ENCODE measurements around the gene ZRSR2.
A peak's percentile ranks its signal among the peaks of the same experiment; 100 is the strongest.
"Not testable (repeated sequence)": the region's sequence is repeated elsewhere in the genome, so short reads cannot be mapped to it uniquely, and the experiment has no call there.

The ZRSR2 gene

GRCh38 chrX:15804563-15804962 is 14.3 kb downstream of the ZRSR2 start:
- DNase-seq, result no peak

GRCh38 chrX:15808254-15808653 is 18.0 kb downstream of the ZRSR2 start:
- DNase-seq, result no peak

GRCh38 chrX:15812192-15812938 is 22.1 kb downstream of the ZRSR2 start:
- DNase-seq, result no peak

GRCh38 chrX:15813416-15813815 is 23.1 kb downstream of the ZRSR2 start:
- DNase-seq, result no peak

- DNase-seq, result no peak
Measured at GRCh38 chrX:15814771-15815365, 24.6 kb downstream of the ZRSR2 start.

GRCh38 chrX:15815779-15816437 is 25.6 kb downstream of the ZRSR2 start:
- DNase-seq, result no peak

- DNase-seq, result no peak
Measured at GRCh38 chrX:15816438-15816809, 26.1 kb downstream of the ZRSR2 start.

GRCh38 chrX:15816886-15817285 is 26.6 kb downstream of the ZRSR2 start:
- no peak for DNase-seq

- no peak for DNase-seq
Measured at GRCh38 chrX:15820106-15821073, 30.1 kb downstream of the ZRSR2 start.

- no peak for DNase-seq
Measured at GRCh38 chrX:15822922-15823321, 32.6 kb downstream of the ZRSR2 start.

- no peak for DNase-seq
Measured at GRCh38 chrX:15825936-15826335, 35.7 kb downstream of the ZRSR2 start.

GRCh38 chrX:15829217-15829616 is 38.9 kb downstream of the ZRSR2 start:
- no peak for DNase-seq

GRCh38 chrX:15831347-15831746 is 41.1 kb downstream of the ZRSR2 start:
- DNase-seq, result not testable (repeated sequence)

- DNase-seq, result no peak
Measured at GRCh38 chrX:15834053-15834452, 43.8 kb downstream of the ZRSR2 start.

- DNase-seq, result no peak
Measured at GRCh38 chrX:15834827-15835595, 44.7 kb downstream of the ZRSR2 start.

GRCh38 chrX:15838017-15838416 is 47.7 kb downstream of the ZRSR2 start:
- peak; percentile 10 for DNase-seq

- DNase-seq, result no peak
Measured at GRCh38 chrX:15841853-15842516, 51.7 kb downstream of the ZRSR2 start.

- no peak for DNase-seq
Measured at GRCh38 chrX:15843960-15844359, 53.7 kb downstream of the ZRSR2 start.

GRCh38 chrX:15848576-15848975 is 58.3 kb downstream of the ZRSR2 start:
- DNase-seq, result no peak

GRCh38 chrX:15849555-15849954 is 59.3 kb downstream of the ZRSR2 start:
- DNase-seq, result no peak

- no peak for DNase-seq
Measured at GRCh38 chrX:15853586-15854079, 63.3 kb downstream of the ZRSR2 start.

All from activated naive CD4-positive, alpha-beta T cell treated with anti-CD3 and anti-CD28 coated beads, Interleukin-2, amount 50 U/mL, for 16 hours (primary cell).